Fibroblast of lung (primary cell): ENCODE results near the gene HPCAL1.

Experiments used
- EZH2 ChIP-seq: IDR thresholded peaks from 2 replicates; pipeline ENCODE4 v1.5.1; 2012; ENCODE audit warnings: low read length, control low read depth, mild to moderate bottlenecking; ENCODE audit errors: missing control alignments
- TF ChIP-seq, protein P1 (sequence below), 2 donors: IDR thresholded peaks in 1 of 2; conservative IDR thresholded peaks in 1 of 2; 1 replicate in 1 of 2; 2 replicates in 1 of 2; pipeline ENCODE4 v1.5.1; 2011 to 2012; ENCODE audit warnings: low read length in 2 of 2, control low read depth in 1 of 2, inconsistent platforms in 1 of 2, low read depth in 1 of 2, mild to moderate bottlenecking in 1 of 2

- TF ChIP-seq, protein P1, sequence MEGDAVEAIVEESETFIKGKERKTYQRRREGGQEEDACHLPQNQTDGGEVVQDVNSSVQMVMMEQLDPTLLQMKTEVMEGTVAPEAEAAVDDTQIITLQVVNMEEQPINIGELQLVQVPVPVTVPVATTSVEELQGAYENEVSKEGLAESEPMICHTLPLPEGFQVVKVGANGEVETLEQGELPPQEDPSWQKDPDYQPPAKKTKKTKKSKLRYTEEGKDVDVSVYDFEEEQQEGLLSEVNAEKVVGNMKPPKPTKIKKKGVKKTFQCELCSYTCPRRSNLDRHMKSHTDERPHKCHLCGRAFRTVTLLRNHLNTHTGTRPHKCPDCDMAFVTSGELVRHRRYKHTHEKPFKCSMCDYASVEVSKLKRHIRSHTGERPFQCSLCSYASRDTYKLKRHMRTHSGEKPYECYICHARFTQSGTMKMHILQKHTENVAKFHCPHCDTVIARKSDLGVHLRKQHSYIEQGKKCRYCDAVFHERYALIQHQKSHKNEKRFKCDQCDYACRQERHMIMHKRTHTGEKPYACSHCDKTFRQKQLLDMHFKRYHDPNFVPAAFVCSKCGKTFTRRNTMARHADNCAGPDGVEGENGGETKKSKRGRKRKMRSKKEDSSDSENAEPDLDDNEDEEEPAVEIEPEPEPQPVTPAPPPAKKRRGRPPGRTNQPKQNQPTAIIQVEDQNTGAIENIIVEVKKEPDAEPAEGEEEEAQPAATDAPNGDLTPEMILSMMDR (conservative IDR thresholded peaks at IDR 0.05 in 1 of 2, IDR thresholded peaks at IDR 0.05 in 1 of 2; ENCODE audit: low read depth in 1 of 2, low read length in 2 of 2): no peak
- no peak for TF ChIP-seq EZH2
Measured at GRCh38 chr2:10287761-10288160, 14.9 kb upstream of the HPCAL1 start.
